ENCODE data around the gene CACNA2D1. TPM values are rescaled to one million over a fixed set of nuclear protein-coding genes. Genes with fewer than 3 reads are reported as not detected.

The CACNA2D1 gene
- total RNA-seq, 2 donors from 2014 or later, result 0.46 TPM; not detected in 1

GRCh38 chr7:82375713-82376112 is 67.9 kb downstream of the CACNA2D1 start:
- Mint-ChIP-seq H3K4me3 (no peak overlapping the region), H3K4me1 (ENCODE audit: low read depth) (no peaks in the 10 kb centered on the region), H3K27me3 (ENCODE audit: low read depth) (no peaks in the 10 kb centered on the region), H3K27ac (no peak overlapping the region), H3K9me3 (no peaks in the 10 kb centered on the region), H3K36me3 (ENCODE audit: insufficient read depth in 2 of 2) (peaks cover 0 to 2% of the 10 kb centered on the region in 2 donors)
- ATAC-seq (replicated peaks in 1 of 2) (no peak), DNase-seq (no peak)

GRCh38 chr7:82375129-82375528 is 68.4 kb downstream of the CACNA2D1 start:
- ATAC-seq (replicated peaks in 1 of 2), result no peak
- H3K4me3 Mint-ChIP-seq, result no peak overlapping the region
- H3K9me3 Mint-ChIP-seq, result no peaks in the 10 kb centered on the region
- H3K4me1 Mint-ChIP-seq (ENCODE audit: low read depth), result no peaks in the 10 kb centered on the region
- no peak overlapping the region for H3K27ac Mint-ChIP-seq
- no peak for DNase-seq
- H3K27me3 Mint-ChIP-seq (ENCODE audit: low read depth), result no peaks in the 10 kb centered on the region
- peaks cover 0 to 2% of the 10 kb centered on the region in 2 donors for H3K36me3 Mint-ChIP-seq (ENCODE audit: insufficient read depth in 2 of 2)

GRCh38 chr7:82373926-82374635 is 69.5 kb downstream of the CACNA2D1 start:
- H3K27me3 Mint-ChIP-seq (ENCODE audit: low read depth), result no peaks in the 10 kb centered on the region
- H3K27ac Mint-ChIP-seq, result no peak overlapping the region
- H3K4me3 Mint-ChIP-seq, result no peak overlapping the region
- no peak for ATAC-seq (replicated peaks in 1 of 2)
- H3K4me1 Mint-ChIP-seq (ENCODE audit: low read depth), result no peaks in the 10 kb centered on the region
- peaks cover 0 to 2% of the 10 kb centered on the region in 2 donors for H3K36me3 Mint-ChIP-seq (ENCODE audit: insufficient read depth in 2 of 2)
- DNase-seq, result no peak
- no peaks in the 10 kb centered on the region for H3K9me3 Mint-ChIP-seq

GRCh38 chr7:82364671-82365070 is 78.9 kb downstream of the CACNA2D1 start:
- Mint-ChIP-seq H3K27ac (no peak overlapping the region), H3K36me3 (ENCODE audit: insufficient read depth in 2 of 2) (no peaks in the 10 kb centered on the region), H3K4me1 (ENCODE audit: low read depth) (no peaks in the 10 kb centered on the region), H3K9me3 (peaks cover 3 to 4% of the 10 kb centered on the region in 2 donors), H3K4me3 (no peak overlapping the region), H3K27me3 (ENCODE audit: low read depth) (no peaks in the 10 kb centered on the region)
- ATAC-seq (replicated peaks in 1 of 2) (no peak), DNase-seq (no peak)

GRCh38 chr7:82364048-82364447 is 79.5 kb downstream of the CACNA2D1 start:
- no peaks in the 10 kb centered on the region for H3K27me3 Mint-ChIP-seq (ENCODE audit: low read depth)
- ATAC-seq (replicated peaks in 1 of 2) (no peak), DNase-seq (no peak)
- H3K27ac Mint-ChIP-seq, result no peak overlapping the region
- peaks cover 3 to 4% of the 10 kb centered on the region in 2 donors for H3K9me3 Mint-ChIP-seq
- H3K4me3 Mint-ChIP-seq, result no peak overlapping the region
- no peaks in the 10 kb centered on the region for H3K4me1 Mint-ChIP-seq (ENCODE audit: low read depth)
- no peaks in the 10 kb centered on the region for H3K36me3 Mint-ChIP-seq (ENCODE audit: insufficient read depth in 2 of 2)

- H3K36me3 Mint-ChIP-seq (ENCODE audit: insufficient read depth in 2 of 2), result no peaks in the 10 kb centered on the region
- no peaks in the 10 kb centered on the region for H3K4me1 Mint-ChIP-seq (ENCODE audit: low read depth)
- no peak overlapping the region for H3K4me3 Mint-ChIP-seq
- H3K27ac Mint-ChIP-seq, result no peak overlapping the region
- H3K27me3 Mint-ChIP-seq (ENCODE audit: low read depth), result peaks cover 6% of the 10 kb centered on the region
- H3K9me3 Mint-ChIP-seq, result peaks cover 1 to 4% of the 10 kb centered on the region in 2 donors
- DNase-seq (no peak), ATAC-seq (replicated peaks in 1 of 2) (no peak)
These were observed 81.4 kb downstream of the CACNA2D1 start for GRCh38 chr7:82362129-82362706.

- ATAC-seq (replicated peaks in 1 of 2), result no peak
These were observed 82.8 kb downstream of the CACNA2D1 start for GRCh38 chr7:82360591-82361368.

GRCh38 chr7:82359426-82359825 is 84.2 kb downstream of the CACNA2D1 start:
- ATAC-seq (replicated peaks in 1 of 2), result no peak
- H3K9me3 Mint-ChIP-seq, result peaks cover 0 to 1% of the 10 kb centered on the region in 2 donors
- no peaks in the 10 kb centered on the region for H3K36me3 Mint-ChIP-seq (ENCODE audit: insufficient read depth in 2 of 2)
- no peaks in the 10 kb centered on the region for H3K4me1 Mint-ChIP-seq (ENCODE audit: low read depth)
- no peak for DNase-seq
- H3K27ac Mint-ChIP-seq, result no peak overlapping the region
- H3K27me3 Mint-ChIP-seq (ENCODE audit: low read depth), result peaks cover 6% of the 10 kb centered on the region
- H3K4me3 Mint-ChIP-seq, result no peak overlapping the region

More at GRCh38 chr7:82360591-82361368, 82.8 kb downstream of the CACNA2D1 start:
- Mint-ChIP-seq H3K27me3 (ENCODE audit: low read depth) (peaks cover 6% of the 10 kb centered on the region), H3K4me1 (ENCODE audit: low read depth) (no peaks in the 10 kb centered on the region), H3K4me3 (no peak overlapping the region), H3K36me3 (ENCODE audit: insufficient read depth in 2 of 2) (no peaks in the 10 kb centered on the region), H3K9me3 (peaks cover 0 to 4% of the 10 kb centered on the region in 2 donors), H3K27ac (no peak overlapping the region)
- no peak for DNase-seq

GRCh38 chr7:82358923-82359322 is 84.7 kb downstream of the CACNA2D1 start:
- Mint-ChIP-seq H3K27me3 (ENCODE audit: low read depth) (peaks cover 6% of the 10 kb centered on the region), H3K9me3 (peaks cover 0 to 1% of the 10 kb centered on the region in 2 donors), H3K36me3 (ENCODE audit: insufficient read depth in 2 of 2) (no peaks in the 10 kb centered on the region), H3K4me3 (no peak overlapping the region), H3K27ac (no peak overlapping the region), H3K4me1 (ENCODE audit: low read depth) (no peaks in the 10 kb centered on the region)
- DNase-seq (no peak), ATAC-seq (replicated peaks in 1 of 2) (no peak)

GRCh38 chr7:82358009-82358578 is 85.5 kb downstream of the CACNA2D1 start:
- ATAC-seq (replicated peaks in 1 of 2), result no peak
- no peaks in the 10 kb centered on the region for H3K4me1 Mint-ChIP-seq (ENCODE audit: low read depth)
- H3K27ac Mint-ChIP-seq, result no peak overlapping the region
- no peak for DNase-seq
- H3K9me3 Mint-ChIP-seq, result peaks cover 0 to 1% of the 10 kb centered on the region in 2 donors
- peaks cover 6% of the 10 kb centered on the region for H3K27me3 Mint-ChIP-seq (ENCODE audit: low read depth)
- no peak overlapping the region for H3K4me3 Mint-ChIP-seq
- H3K36me3 Mint-ChIP-seq (ENCODE audit: insufficient read depth in 2 of 2), result no peaks in the 10 kb centered on the region

GRCh38 chr7:82348251-82348650 is 95.3 kb downstream of the CACNA2D1 start:
- H3K4me1 Mint-ChIP-seq (ENCODE audit: low read depth), result no peaks in the 10 kb centered on the region
- no peak for ATAC-seq (replicated peaks in 1 of 2)
- H3K9me3 Mint-ChIP-seq, result no peaks in the 10 kb centered on the region
- no peak overlapping the region for H3K4me3 Mint-ChIP-seq
- no peaks in the 10 kb centered on the region for H3K36me3 Mint-ChIP-seq (ENCODE audit: insufficient read depth in 2 of 2)
- DNase-seq, result no peak
- no peak overlapping the region for H3K27ac Mint-ChIP-seq
- no peaks in the 10 kb centered on the region for H3K27me3 Mint-ChIP-seq (ENCODE audit: low read depth)

- no peak for ATAC-seq (replicated peaks in 1 of 2)
- no peaks in the 10 kb centered on the region for H3K9me3 Mint-ChIP-seq
- H3K4me3 Mint-ChIP-seq, result no peak overlapping the region
- H3K27me3 Mint-ChIP-seq (ENCODE audit: low read depth), result no peaks in the 10 kb centered on the region
- no peaks in the 10 kb centered on the region for H3K4me1 Mint-ChIP-seq (ENCODE audit: low read depth)
- DNase-seq, result no peak
- H3K27ac Mint-ChIP-seq, result no peak overlapping the region
- no peaks in the 10 kb centered on the region for H3K36me3 Mint-ChIP-seq (ENCODE audit: insufficient read depth in 2 of 2)
These were observed 95.8 kb downstream of the CACNA2D1 start for GRCh38 chr7:82347808-82348207.

- Mint-ChIP-seq H3K27me3 (ENCODE audit: low read depth) (no peaks in the 10 kb centered on the region), H3K9me3 (no peaks in the 10 kb centered on the region), H3K4me1 (ENCODE audit: low read depth) (no peaks in the 10 kb centered on the region), H3K36me3 (ENCODE audit: insufficient read depth in 2 of 2) (no peaks in the 10 kb centered on the region), H3K27ac (no peak overlapping the region), H3K4me3 (no peak overlapping the region)
- ATAC-seq (replicated peaks in 1 of 2), result no peak
- no peak for DNase-seq
These were observed 97.7 kb downstream of the CACNA2D1 start for GRCh38 chr7:82345886-82346285.
